ENCODE results near the gene TDRD3.

Gene TDRD3

DNA sequence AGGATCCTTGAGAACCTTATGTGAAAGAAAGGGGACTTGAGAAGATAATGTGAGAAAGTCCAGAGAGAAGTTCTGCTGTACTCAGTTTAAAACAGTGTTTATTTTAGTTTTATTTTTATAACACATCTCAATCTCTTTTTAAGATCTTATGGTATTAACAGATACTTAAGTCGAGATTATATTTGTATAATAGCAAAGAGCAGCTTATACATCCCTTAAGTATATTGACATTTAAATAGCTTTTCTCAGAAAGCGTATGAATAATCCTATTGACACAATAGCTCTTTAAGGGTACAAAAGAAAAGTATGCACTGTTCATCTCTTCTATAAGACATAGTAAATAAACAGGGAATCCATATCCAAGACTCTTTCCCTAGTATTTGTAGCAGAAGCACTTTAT, 42.2 kb downstream of the TDRD3 start:
- TF ChIP-seq, protein P1, sequence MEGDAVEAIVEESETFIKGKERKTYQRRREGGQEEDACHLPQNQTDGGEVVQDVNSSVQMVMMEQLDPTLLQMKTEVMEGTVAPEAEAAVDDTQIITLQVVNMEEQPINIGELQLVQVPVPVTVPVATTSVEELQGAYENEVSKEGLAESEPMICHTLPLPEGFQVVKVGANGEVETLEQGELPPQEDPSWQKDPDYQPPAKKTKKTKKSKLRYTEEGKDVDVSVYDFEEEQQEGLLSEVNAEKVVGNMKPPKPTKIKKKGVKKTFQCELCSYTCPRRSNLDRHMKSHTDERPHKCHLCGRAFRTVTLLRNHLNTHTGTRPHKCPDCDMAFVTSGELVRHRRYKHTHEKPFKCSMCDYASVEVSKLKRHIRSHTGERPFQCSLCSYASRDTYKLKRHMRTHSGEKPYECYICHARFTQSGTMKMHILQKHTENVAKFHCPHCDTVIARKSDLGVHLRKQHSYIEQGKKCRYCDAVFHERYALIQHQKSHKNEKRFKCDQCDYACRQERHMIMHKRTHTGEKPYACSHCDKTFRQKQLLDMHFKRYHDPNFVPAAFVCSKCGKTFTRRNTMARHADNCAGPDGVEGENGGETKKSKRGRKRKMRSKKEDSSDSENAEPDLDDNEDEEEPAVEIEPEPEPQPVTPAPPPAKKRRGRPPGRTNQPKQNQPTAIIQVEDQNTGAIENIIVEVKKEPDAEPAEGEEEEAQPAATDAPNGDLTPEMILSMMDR (IDR thresholded peaks at IDR 0.05; ENCODE audit: borderline replicate concordance, control extremely low read depth, extremely low read depth, insufficient read depth, missing control alignments), result no peak
- no peak for DNase-seq (ENCODE audit: low spot score)
- in situ Hi-C loops (cut with MboI; ENCODE audit: low sequenced_read_pairs, unreplicated experiment), result loop anchor here (25.0 kb wide), 1 partner anchor 752 kb away; no protein-coding TSS in a partner anchor

DNA sequence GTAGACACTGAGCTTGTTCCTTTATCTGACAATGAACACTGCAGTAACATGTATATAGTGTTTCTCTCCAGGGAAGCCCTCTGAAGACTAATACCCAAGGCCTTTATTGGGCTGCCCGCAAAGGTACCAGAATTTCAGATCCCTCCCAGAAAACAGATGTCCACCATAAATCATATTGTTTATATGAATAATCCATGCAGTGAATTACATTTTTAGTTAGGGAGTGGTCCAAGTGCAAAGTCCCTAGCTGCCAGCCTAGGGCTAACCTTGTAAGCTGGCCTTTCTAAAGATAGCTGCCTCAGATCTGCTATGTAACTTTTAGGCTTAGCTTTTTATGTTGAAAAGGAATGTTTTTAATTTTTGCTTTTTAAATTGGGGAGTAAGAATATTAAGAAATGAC, 44.7 kb downstream of the TDRD3 start:
- no peak for DNase-seq (ENCODE audit: low spot score)
- TF ChIP-seq, protein P1 (IDR thresholded peaks at IDR 0.05; ENCODE audit: borderline replicate concordance, control extremely low read depth, extremely low read depth, insufficient read depth, missing control alignments), result no peak
- in situ Hi-C loops (cut with MboI; ENCODE audit: low sequenced_read_pairs, unreplicated experiment), result loop anchor here (25.0 kb wide), 1 partner anchor 754 kb away; no protein-coding TSS in a partner anchor

DNA sequence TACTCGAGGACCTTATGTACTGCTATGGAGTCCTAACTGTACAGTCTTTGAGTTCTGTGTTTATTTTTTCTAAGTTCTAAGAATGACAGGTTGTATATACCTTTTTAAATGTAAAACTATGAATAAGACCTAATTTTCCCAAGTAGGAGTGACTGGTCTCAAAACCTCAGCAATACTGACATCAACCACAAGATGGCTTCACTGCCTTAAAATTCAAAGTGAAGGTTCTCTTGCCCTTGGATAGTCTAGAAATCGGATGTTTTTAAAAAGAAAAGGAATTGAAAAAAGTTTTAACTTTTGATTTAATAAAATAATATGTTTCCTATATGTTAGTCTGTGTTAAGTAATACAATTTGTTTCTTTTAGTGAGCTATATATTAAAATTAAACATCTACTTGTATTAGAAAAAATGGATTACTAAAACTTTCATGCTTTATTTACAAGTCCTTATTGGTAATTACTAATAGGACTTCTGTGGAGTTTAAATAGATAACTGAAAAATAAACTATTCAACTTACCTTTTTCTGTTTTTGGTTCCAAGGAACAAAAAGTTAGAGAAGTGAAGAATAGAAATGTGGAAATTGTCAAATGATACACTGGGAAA, 52.0 kb downstream of the TDRD3 start:
- in situ Hi-C loops (cut with MboI; ENCODE audit: low sequenced_read_pairs, unreplicated experiment), result loop anchor here (25.0 kb wide), 1 partner anchor 762 kb away; no protein-coding TSS in a partner anchor
- DNase-seq (ENCODE audit: low spot score), result peak; percentile 11
- TF ChIP-seq, protein P1 (IDR thresholded peaks at IDR 0.05; ENCODE audit: borderline replicate concordance, control extremely low read depth, extremely low read depth, insufficient read depth, missing control alignments), result peak; percentile 62

DNA sequence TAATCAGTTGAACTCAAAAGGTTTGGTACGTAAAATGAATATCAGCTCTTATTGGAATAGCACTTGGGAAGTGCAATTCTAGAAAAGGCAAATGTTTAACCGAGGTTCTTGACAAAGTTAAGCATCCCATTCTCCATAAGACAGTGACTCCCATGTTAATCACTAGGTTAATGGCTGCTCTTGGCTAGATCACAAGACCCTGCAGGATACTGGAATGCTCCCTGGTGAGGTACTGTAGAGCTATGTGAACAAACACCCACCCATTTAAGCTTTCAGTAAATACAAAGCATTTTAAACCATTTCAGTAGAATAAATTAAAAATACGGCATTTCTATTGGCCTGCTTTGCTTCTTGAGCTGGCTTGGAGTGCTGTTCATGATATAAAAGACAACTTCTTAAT, 56.5 kb downstream of the TDRD3 start:
- in situ Hi-C loops (cut with MboI; ENCODE audit: low sequenced_read_pairs, unreplicated experiment), result loop anchor here (25.0 kb wide), 1 partner anchor 959 kb away; the partner anchor contains the start of gene PCDH20
- TF ChIP-seq, protein P1 (IDR thresholded peaks at IDR 0.05; ENCODE audit: borderline replicate concordance, control extremely low read depth, extremely low read depth, insufficient read depth, missing control alignments), result no peak
- no peak for DNase-seq (ENCODE audit: low spot score)

- TF ChIP-seq, protein P1 (IDR thresholded peaks at IDR 0.05; ENCODE audit: borderline replicate concordance, control extremely low read depth, extremely low read depth, insufficient read depth, missing control alignments), result no peak
- in situ Hi-C loops (cut with MboI; ENCODE audit: low sequenced_read_pairs, unreplicated experiment), result loop anchor here (25.0 kb wide), 1 partner anchor 958 kb away; the partner anchor contains the start of gene PCDH20
- DNase-seq (ENCODE audit: low spot score), result no peak
Observed at GRCh38 chr13:60454425-60454824, 57.4 kb downstream of the TDRD3 start.

GRCh38 chr13:60463787-60464186, 66.8 kb downstream of the TDRD3 start:
- in situ Hi-C loops (cut with MboI; ENCODE audit: low sequenced_read_pairs, unreplicated experiment), result loop anchor here (25.0 kb wide), 1 partner anchor 949 kb away; the partner anchor contains the start of gene PCDH20
- TF ChIP-seq, protein P1 (IDR thresholded peaks at IDR 0.05; ENCODE audit: borderline replicate concordance, control extremely low read depth, extremely low read depth, insufficient read depth, missing control alignments), result no peak
- no peak for DNase-seq (ENCODE audit: low spot score)
